ENCODE results near the gene COX18. TPM values are rescaled to one million over a fixed set of nuclear protein-coding genes. Genes with fewer than 3 reads are reported as not detected.

COX18 gene
- total RNA-seq, 2 donors from 2014 or later, result 14.1 to 15.0 TPM

DNA sequence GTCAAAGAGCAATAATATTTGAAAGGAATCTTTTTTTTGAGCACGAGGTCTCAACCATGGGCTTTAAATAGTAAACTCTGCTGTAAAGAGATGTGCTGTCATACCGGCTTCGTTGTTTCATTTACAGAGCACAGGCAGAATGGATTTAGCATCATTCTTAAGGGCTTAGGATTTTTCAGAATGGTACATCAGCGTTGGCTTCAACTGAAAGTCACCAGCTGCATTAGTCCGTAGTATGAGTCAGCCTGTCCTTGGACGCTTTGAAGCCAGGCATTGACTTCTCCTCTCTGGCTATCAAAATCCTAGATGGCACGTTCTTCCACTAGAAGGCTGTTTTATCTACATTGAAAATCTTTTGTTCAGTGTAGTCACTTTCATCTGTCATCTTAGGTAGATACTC, 23.6 kb downstream of the COX18 start:
- Histone ChIP-seq H3K4me3 (ENCODE audit: low read length) (no peak overlapping the region), H3K27me3 (ENCODE audit: control insufficient read depth, insufficient read depth, low read length, poor library complexity, severe bottlenecking) (no peaks in the 10 kb centered on the region), H3K27ac (ENCODE audit: low read depth, low read length) (no peak overlapping the region), H3K36me3 (ENCODE audit: control insufficient read depth, insufficient read depth, low read length) (no peaks in the 10 kb centered on the region), H3K9me3 (ENCODE audit: control insufficient read depth, low read length) (no peaks in the 10 kb centered on the region), H3K9ac (ENCODE audit: extremely low read depth, low read length, poor library complexity, severe bottlenecking) (no peak overlapping the region), H3K4me1 (ENCODE audit: control insufficient read depth, insufficient read depth, low read length) (no peaks in the 10 kb centered on the region)
- Mint-ChIP-seq H3K4me1 (no peaks in the 10 kb centered on the region), H3K27me3 (ENCODE audit: insufficient read depth) (no peaks in the 10 kb centered on the region), H3K36me3 (ENCODE audit: low read depth) (no peaks in the 10 kb centered on the region), H3K27ac (no peak overlapping the region), H3K4me3 (no peak overlapping the region), H3K9me3 (peaks cover 2% of the 10 kb centered on the region)
- 90 to 94% methylated on average over 7 of the region's 7 CpGs for WGBS, 2 experiments (ENCODE audit: insufficient coverage in 1 of 2, insufficient read length in 1 of 2)
- no peak for DNase-seq
- no peak for TF ChIP-seq CTCF (conservative IDR thresholded peaks at IDR 0.05)

DNA sequence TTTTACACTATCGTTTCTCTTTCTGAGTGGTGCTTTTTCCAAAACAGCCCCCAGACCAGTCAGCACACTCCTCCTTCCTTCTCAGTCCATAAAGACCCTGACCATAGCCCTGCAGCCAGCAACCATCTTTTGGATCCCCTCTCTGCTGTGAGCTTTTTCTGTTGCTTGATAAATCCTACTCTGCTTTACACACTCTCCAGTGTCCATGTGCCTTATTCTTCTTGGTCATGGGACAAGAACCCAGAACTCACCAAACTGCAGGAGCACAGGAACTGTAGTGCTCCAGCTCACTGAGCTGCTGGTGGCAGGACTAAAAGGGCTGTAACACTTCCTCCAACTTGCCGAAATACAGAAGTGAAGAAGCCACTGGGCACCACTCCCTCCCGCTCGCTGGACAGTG, 32.5 kb downstream of the COX18 start:
- Mint-ChIP-seq H3K27ac (no peak overlapping the region), H3K4me1 (no peaks in the 10 kb centered on the region), H3K9me3 (peaks cover 26% of the 10 kb centered on the region), H3K36me3 (ENCODE audit: low read depth) (no peaks in the 10 kb centered on the region), H3K27me3 (ENCODE audit: insufficient read depth) (no peaks in the 10 kb centered on the region), H3K4me3 (no peak overlapping the region)
- H3K9ac ChIP-seq (ENCODE audit: extremely low read depth, low read length, poor library complexity, severe bottlenecking), result no peak overlapping the region
- DNase-seq, result no peak
- no peaks in the 10 kb centered on the region for H3K4me1 ChIP-seq (ENCODE audit: control insufficient read depth, insufficient read depth, low read length)
- no peaks in the 10 kb centered on the region for H3K27me3 ChIP-seq (ENCODE audit: control insufficient read depth, insufficient read depth, low read length, poor library complexity, severe bottlenecking)
- no peak overlapping the region for H3K4me3 ChIP-seq (ENCODE audit: low read length)
- no peak for TF ChIP-seq CTCF (conservative IDR thresholded peaks at IDR 0.05)
- H3K36me3 ChIP-seq (ENCODE audit: control insufficient read depth, insufficient read depth, low read length), result no peaks in the 10 kb centered on the region
- no peak overlapping the region for H3K27ac ChIP-seq (ENCODE audit: low read depth, low read length)
- WGBS, 2 experiments (ENCODE audit: insufficient coverage in 1 of 2, insufficient read length in 1 of 2), result 96 to 97% methylated on average over 4 of the region's 4 CpGs
- H3K9me3 ChIP-seq (ENCODE audit: control insufficient read depth, low read length), result peaks cover 13% of the 10 kb centered on the region

DNA sequence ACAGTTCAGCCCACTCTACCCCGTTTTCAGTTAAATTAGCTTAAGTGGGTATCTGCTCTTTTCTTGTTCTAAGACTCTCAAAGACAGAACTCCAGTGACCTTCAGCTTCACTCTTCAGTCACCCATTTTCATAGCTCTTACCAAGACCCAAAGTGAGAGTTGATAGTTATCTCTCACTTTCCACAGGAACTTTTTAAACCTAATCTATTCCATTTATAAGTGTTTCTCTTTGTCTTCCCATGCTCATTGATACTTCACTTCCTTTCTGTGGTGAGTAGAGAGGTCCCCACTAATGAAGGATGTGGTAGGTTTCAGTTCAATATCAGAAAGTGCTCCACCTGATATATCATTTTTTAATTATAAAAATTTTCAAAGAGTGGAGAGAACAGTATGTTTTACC, 33.4 kb downstream of the COX18 start:
- Histone ChIP-seq H3K27me3 (ENCODE audit: control insufficient read depth, insufficient read depth, low read length, poor library complexity, severe bottlenecking) (no peaks in the 10 kb centered on the region), H3K36me3 (ENCODE audit: control insufficient read depth, insufficient read depth, low read length) (no peaks in the 10 kb centered on the region), H3K4me3 (ENCODE audit: low read length) (no peak overlapping the region), H3K4me1 (ENCODE audit: control insufficient read depth, insufficient read depth, low read length) (no peaks in the 10 kb centered on the region), H3K9me3 (ENCODE audit: control insufficient read depth, low read length) (peaks cover 13% of the 10 kb centered on the region), H3K9ac (ENCODE audit: extremely low read depth, low read length, poor library complexity, severe bottlenecking) (no peak overlapping the region), H3K27ac (ENCODE audit: low read depth, low read length) (no peak overlapping the region)
- no peaks in the 10 kb centered on the region for H3K4me1 Mint-ChIP-seq
- no peaks in the 10 kb centered on the region for H3K36me3 Mint-ChIP-seq (ENCODE audit: low read depth)
- H3K4me3 Mint-ChIP-seq, result no peak overlapping the region
- no peaks in the 10 kb centered on the region for H3K27me3 Mint-ChIP-seq (ENCODE audit: insufficient read depth)
- TF ChIP-seq CTCF (conservative IDR thresholded peaks at IDR 0.05), result no peak
- no peak for DNase-seq
- WGBS, 2 experiments (ENCODE audit: insufficient coverage in 1 of 2, insufficient read length in 1 of 2), result 96% methylated on average over 1 of the region's 1 CpG; no CpG with 5 or more reads in 1 of the 2 experiments
- no peak overlapping the region for H3K27ac Mint-ChIP-seq
- H3K9me3 Mint-ChIP-seq, result peaks cover 24% of the 10 kb centered on the region

All from endodermal cell (in vitro differentiated cells).